ENCODE measurements around the gene MARCO.

The MARCO gene

DNA sequence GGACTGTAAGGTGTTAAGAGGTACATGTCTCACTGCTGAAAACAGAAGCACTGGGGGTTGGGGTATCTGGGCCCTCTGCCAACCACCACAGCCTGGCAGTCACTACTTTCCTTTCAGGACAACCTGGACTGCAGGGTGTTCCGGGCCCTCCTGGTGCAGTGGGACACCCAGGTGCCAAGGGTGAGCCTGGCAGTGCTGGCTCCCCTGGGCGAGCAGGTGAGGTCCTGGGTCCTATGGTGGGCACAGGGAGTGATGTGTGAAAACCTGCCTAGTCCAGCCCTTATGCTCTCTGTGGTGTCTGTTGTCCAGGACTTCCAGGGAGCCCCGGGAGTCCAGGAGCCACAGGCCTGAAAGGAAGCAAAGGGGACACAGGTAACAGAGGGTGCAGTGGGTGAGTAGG, 40.0 kb downstream of the MARCO start:
- Histone ChIP-seq H3K4me3 (ENCODE audit: low read depth, low read length, poor library complexity, severe bottlenecking) (no peak overlapping the region), H3K4me2 (ENCODE audit: low read length) (no peak overlapping the region), H3K79me2 (ENCODE audit: insufficient read depth, low read length) (no peaks in the 10 kb centered on the region), H2AFZ (ENCODE audit: low read length) (no peak overlapping the region), H4K20me1 (ENCODE audit: insufficient read depth, low read length) (no peaks in the 10 kb centered on the region), H3K9me2 (ENCODE audit: low read depth, low read length) (no peaks in the 10 kb centered on the region), H3K36me3 (ENCODE audit: insufficient read depth, low read length) (no peaks in the 10 kb centered on the region), H3K4me1 (ENCODE audit: insufficient read depth, low read length, severe bottlenecking) (no peaks in the 10 kb centered on the region), H3F3A (ENCODE audit: insufficient read depth, low read length) (no peaks in the 10 kb centered on the region), H3K9ac (ENCODE audit: low read length) (no peak overlapping the region), H3K27me3 (ENCODE audit: insufficient read depth, low read length) (no peaks in the 10 kb centered on the region), H3K27ac (ENCODE audit: low read depth, low read length, poor library complexity, severe bottlenecking) (no peak overlapping the region), H3K9me3 (ENCODE audit: low read length) (no peaks in the 10 kb centered on the region)
- TF ChIP-seq, protein P1, sequence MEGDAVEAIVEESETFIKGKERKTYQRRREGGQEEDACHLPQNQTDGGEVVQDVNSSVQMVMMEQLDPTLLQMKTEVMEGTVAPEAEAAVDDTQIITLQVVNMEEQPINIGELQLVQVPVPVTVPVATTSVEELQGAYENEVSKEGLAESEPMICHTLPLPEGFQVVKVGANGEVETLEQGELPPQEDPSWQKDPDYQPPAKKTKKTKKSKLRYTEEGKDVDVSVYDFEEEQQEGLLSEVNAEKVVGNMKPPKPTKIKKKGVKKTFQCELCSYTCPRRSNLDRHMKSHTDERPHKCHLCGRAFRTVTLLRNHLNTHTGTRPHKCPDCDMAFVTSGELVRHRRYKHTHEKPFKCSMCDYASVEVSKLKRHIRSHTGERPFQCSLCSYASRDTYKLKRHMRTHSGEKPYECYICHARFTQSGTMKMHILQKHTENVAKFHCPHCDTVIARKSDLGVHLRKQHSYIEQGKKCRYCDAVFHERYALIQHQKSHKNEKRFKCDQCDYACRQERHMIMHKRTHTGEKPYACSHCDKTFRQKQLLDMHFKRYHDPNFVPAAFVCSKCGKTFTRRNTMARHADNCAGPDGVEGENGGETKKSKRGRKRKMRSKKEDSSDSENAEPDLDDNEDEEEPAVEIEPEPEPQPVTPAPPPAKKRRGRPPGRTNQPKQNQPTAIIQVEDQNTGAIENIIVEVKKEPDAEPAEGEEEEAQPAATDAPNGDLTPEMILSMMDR (IDR thresholded peaks at IDR 0.05; ENCODE audit: low read length): no peak
- no peak for TF ChIP-seq EZH2 (IDR thresholded peaks at IDR 0.05; ENCODE audit: borderline replicate concordance, low read length)

DNA sequence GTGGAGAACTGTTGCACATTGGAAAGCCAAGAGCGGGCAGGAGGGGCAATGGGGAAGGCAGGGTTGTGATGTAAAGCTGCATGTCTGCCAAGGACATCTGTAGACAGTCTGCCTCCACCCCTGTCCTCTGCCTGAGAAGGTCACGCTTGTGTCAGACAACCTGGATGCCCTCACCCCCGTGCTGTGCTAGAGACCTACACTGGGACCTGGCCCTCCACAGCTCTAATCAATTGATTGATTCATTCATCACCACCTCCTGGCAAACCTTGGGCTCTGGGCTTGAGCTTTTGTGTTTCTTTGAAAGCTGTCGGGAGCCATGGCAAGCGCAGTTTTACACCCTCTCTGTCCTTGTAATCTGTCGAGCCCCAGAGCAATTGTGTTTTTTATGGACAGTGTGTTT, 41.1 kb downstream of the MARCO start:
- H3K4me3 ChIP-seq (ENCODE audit: low read depth, low read length, poor library complexity, severe bottlenecking): no peak overlapping the region
- H3K9me2 ChIP-seq (ENCODE audit: low read depth, low read length): no peaks in the 10 kb centered on the region
- no peaks in the 10 kb centered on the region for H3F3A ChIP-seq (ENCODE audit: insufficient read depth, low read length)
- H3K27ac ChIP-seq (ENCODE audit: low read depth, low read length, poor library complexity, severe bottlenecking): no peak overlapping the region
- H4K20me1 ChIP-seq (ENCODE audit: insufficient read depth, low read length): no peaks in the 10 kb centered on the region
- no peaks in the 10 kb centered on the region for H3K4me1 ChIP-seq (ENCODE audit: insufficient read depth, low read length, severe bottlenecking)
- H3K4me2 ChIP-seq (ENCODE audit: low read length): no peak overlapping the region
- H2AFZ ChIP-seq (ENCODE audit: low read length): no peak overlapping the region
- H3K79me2 ChIP-seq (ENCODE audit: insufficient read depth, low read length): no peaks in the 10 kb centered on the region
- H3K36me3 ChIP-seq (ENCODE audit: insufficient read depth, low read length): no peaks in the 10 kb centered on the region
- no peaks in the 10 kb centered on the region for H3K27me3 ChIP-seq (ENCODE audit: insufficient read depth, low read length)
- H3K9me3 ChIP-seq (ENCODE audit: low read length): no peaks in the 10 kb centered on the region
- H3K9ac ChIP-seq (ENCODE audit: low read length): no peak overlapping the region
- TF ChIP-seq EZH2 (IDR thresholded peaks at IDR 0.05; ENCODE audit: borderline replicate concordance, low read length): no peak
- TF ChIP-seq, protein P1 (IDR thresholded peaks at IDR 0.05; ENCODE audit: low read length): no peak

DNA sequence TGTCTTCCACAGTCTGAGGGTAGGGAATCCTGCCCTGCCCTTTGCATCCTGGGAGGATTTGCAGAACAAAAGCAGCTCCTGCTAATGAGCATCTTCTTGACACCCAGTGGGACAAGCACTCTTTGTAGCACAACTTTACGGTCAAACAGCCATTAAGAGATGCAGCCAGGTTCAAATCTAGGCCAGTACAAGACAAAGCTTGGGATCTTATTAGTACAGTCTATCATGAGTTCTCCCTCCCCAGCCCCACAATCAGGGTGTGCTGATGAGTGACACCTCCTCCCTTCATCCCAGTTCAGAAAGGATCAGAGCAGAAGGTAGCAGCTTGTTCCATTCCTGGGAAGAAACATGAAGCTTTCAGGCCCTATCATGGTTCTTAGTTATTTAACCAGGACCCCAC, 41.9 kb downstream of the MARCO start:
- no peaks in the 10 kb centered on the region for H3K27me3 ChIP-seq (ENCODE audit: insufficient read depth, low read length)
- no peaks in the 10 kb centered on the region for H3K9me2 ChIP-seq (ENCODE audit: low read depth, low read length)
- H3K36me3 ChIP-seq (ENCODE audit: insufficient read depth, low read length): no peaks in the 10 kb centered on the region
- H3K79me2 ChIP-seq (ENCODE audit: insufficient read depth, low read length): no peaks in the 10 kb centered on the region
- no peaks in the 10 kb centered on the region for H3F3A ChIP-seq (ENCODE audit: insufficient read depth, low read length)
- no peak overlapping the region for H3K27ac ChIP-seq (ENCODE audit: low read depth, low read length, poor library complexity, severe bottlenecking)
- TF ChIP-seq, protein P1 (IDR thresholded peaks at IDR 0.05; ENCODE audit: low read length): no peak
- no peak for TF ChIP-seq EZH2 (IDR thresholded peaks at IDR 0.05; ENCODE audit: borderline replicate concordance, low read length)
- H3K4me1 ChIP-seq (ENCODE audit: insufficient read depth, low read length, severe bottlenecking): no peaks in the 10 kb centered on the region
- H3K9me3 ChIP-seq (ENCODE audit: low read length): no peaks in the 10 kb centered on the region
- no peaks in the 10 kb centered on the region for H4K20me1 ChIP-seq (ENCODE audit: insufficient read depth, low read length)
- H3K9ac ChIP-seq (ENCODE audit: low read length): no peak overlapping the region
- H3K4me3 ChIP-seq (ENCODE audit: low read depth, low read length, poor library complexity, severe bottlenecking): no peak overlapping the region
- no peak overlapping the region for H3K4me2 ChIP-seq (ENCODE audit: low read length)
- no peak overlapping the region for H2AFZ ChIP-seq (ENCODE audit: low read length)

Data from OCI-LY1 (cell line).